GM21526 (cell line): Measurements from ENCODE around the gene KCNJ18.
"Not testable (repeated sequence)": the region's sequence is repeated elsewhere in the genome, so short reads cannot be mapped to it uniquely, and the experiment has no call there.

Experiments used
- ATAC-seq: cut with Tn5 transposase; IDR thresholded peaks from one replicate; pipeline ENCODE4 v1.9.1; 2021; ENCODE audit warnings: moderate library complexity; ENCODE audit not compliant: unreplicated experiment, low FRiP score

Gene KCNJ18

GRCh38 chr17:21691883-21692703 is at the start of gene KCNJ18:
Gene KCNJ18, plus strand, starts transcription at chr17:21692523. Its CDS starts 10,264 bp downstream, at chr17:21702787.
- ATAC-seq, result not testable (repeated sequence)

DNA sequence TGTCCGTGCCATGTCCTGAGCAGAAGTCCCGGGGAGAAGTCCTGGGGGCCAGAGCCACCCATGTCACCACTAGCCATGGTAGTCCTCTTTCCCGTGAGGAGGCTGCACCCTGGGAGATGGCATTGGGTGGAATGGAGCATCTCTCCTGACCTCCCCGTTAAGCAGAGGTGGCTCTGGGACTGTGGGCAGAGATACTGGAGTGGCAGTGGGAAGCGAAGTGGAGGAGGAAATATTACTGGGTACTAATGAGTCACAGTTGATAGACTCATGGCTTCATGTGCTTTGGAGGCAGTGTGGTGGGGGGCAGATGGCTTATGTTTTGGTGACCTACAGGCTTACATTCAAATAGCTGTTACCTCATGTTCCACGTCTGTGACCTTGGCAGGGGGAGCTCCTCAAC is 44.2 kb upstream of the KCNJ18 start:
- not testable (repeated sequence) for ATAC-seq

DNA sequence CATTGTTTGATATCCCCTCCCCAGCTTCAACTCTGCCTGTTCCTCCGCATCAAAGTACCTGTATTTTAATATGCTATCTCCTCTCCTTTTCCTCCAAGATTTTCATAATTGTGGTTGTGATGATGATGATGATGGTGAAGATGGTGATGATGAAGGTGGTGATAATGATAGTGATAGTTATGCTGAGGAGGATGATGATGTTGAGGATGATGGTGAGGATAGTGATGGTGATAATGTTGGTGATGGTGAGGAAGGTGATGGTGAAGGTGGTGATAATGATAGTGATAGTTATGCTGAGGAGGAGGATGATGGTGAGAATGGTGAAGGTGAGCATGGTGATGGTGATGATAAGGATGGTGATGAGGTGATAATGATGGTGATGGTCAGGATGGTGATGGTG is 42.3 kb upstream of the KCNJ18 start:
- not testable (repeated sequence) for ATAC-seq

- ATAC-seq, result not testable (repeated sequence)
These were observed 40.3 kb upstream of the KCNJ18 start for GRCh38 chr17:21652049-21652448.

- ATAC-seq, result not testable (repeated sequence)
These were observed 39.1 kb upstream of the KCNJ18 start for GRCh38 chr17:21653211-21653610.

GRCh38 chr17:21656518-21657309 is 35.6 kb upstream of the KCNJ18 start:
- ATAC-seq, result not testable (repeated sequence)

GRCh38 chr17:21659635-21660034 is 32.7 kb upstream of the KCNJ18 start:
- ATAC-seq, result not testable (repeated sequence)

- not testable (repeated sequence) for ATAC-seq
These were observed 30.9 kb upstream of the KCNJ18 start for GRCh38 chr17:21661455-21661854.

DNA sequence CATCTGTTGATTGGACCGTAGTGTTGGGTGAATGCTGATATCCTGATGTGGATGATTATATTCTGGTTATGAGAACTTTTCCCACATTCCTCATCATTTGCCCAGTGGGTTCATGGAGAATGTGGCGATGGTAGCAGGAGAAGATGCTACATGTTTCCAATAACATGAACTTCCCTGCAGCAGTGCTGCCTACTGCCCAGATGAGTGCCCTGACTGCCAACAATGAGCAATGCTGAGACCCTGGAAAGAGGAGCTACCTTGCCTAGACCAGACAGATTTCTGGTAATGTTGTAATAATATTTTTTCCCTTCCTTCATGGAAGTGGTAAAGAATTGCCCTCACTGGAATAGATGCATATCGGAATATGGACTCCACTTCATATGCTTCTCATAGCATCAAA is 29.2 kb upstream of the KCNJ18 start:
- not testable (repeated sequence) for ATAC-seq

DNA sequence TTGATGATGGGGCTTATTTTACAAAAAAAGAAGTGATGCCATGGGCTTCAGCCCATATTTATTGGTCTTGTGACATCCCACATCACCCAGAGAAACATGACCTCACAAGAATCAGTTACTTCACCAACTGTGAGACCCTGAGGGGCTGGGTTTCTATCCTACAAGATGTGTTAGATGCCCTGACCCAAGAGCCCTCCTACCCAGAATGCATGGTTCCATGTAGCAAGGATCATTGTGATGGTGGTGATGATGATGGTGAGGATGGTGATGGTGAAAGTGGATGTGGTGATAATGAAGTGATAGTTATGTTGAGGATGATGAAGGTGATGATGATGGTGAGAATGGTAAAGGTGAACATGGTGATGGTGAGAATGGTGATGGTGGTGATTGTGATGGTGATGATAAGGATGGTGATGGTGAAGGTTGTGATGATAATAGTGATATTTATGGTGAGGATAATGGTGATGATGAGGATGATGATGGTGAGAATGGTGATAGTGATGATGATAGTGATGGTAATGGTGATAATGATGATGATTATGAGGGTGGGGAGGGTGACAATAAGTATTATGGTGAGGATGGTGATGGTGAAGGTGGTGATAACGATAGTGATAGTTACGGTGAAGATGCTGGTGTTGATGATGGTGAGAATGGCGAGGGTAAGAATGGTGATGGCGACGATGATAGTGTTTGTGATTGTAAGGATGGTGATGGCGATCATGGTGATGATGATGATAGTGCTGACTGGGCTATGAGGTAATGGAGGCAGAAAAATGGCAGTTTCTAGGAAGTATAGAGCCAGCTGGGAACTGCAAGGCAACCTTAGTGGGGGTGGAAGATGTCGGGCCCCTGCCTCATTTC is 28.5 kb upstream of the KCNJ18 start:
- ATAC-seq, result not testable (repeated sequence)

GRCh38 chr17:21665171-21665570 is 27.2 kb upstream of the KCNJ18 start:
- ATAC-seq, result not testable (repeated sequence)

DNA sequence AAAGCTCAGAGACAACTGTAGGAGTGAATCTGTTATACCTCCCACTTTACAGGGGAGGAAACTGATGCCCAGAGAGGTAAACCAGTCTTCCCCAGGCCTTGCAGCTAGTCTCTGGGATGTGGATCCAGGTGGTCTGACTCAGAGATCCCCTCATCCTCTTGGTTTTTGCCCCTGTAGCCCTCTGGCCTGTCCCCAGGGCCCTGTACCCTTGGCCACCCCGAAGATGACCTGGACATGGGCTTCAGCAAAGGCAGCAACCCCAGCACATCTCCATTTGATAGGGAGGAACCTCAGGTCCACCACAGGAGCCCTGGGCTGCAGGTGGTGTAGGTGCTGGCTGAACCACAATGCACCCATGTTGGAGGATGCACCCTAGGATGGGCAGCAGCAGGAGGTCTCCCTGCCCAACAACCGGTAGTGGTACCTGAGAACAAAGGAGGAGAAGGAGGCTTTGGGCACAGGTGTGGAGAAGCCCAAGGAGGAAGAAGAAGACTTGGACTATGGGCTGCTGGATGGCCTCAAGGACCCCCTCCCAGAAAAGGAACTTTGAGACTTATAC is 26.3 kb upstream of the KCNJ18 start:
- ATAC-seq, result not testable (repeated sequence)

- ATAC-seq, result not testable (repeated sequence)
These were observed 25.5 kb upstream of the KCNJ18 start for GRCh38 chr17:21666711-21667412.

DNA sequence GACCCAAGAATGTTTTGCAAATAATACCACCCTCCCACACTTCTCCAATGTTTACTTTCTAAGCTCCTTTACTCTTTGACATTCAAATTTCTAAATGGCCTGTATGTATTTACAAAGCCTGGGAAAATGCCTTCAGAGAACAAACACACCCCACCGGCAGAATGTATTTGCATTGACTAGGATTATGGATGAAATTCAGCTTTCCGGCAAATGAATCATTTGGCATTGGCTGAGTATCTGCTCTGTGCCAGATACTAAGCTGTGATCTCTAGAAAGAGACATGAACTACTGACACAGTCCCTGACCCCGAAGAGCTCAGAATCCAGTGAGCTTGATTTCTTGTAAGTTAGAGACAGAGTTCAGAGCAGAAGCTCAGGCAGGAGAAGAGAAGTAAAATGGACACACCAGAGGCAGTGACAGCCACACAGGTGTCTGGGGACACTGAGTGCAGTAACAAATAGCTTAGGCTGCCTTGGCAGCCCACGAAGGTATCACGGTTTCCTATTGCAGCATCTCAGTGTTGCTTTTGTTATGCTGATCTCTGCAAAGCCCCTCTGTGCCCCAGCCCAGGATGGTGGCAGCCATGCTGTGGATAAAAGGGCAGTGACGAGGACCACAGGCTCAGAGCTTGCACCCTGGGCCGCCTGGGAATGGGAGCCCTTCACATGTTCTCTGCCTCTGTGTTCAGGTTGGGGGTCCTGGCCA is 24.8 kb upstream of the KCNJ18 start:
- ATAC-seq, result not testable (repeated sequence)

GRCh38 chr17:21668118-21668488 is 24.2 kb upstream of the KCNJ18 start:
- not testable (repeated sequence) for ATAC-seq

GRCh38 chr17:21668746-21669508 is 23.4 kb upstream of the KCNJ18 start:
- ATAC-seq, result not testable (repeated sequence)

DNA sequence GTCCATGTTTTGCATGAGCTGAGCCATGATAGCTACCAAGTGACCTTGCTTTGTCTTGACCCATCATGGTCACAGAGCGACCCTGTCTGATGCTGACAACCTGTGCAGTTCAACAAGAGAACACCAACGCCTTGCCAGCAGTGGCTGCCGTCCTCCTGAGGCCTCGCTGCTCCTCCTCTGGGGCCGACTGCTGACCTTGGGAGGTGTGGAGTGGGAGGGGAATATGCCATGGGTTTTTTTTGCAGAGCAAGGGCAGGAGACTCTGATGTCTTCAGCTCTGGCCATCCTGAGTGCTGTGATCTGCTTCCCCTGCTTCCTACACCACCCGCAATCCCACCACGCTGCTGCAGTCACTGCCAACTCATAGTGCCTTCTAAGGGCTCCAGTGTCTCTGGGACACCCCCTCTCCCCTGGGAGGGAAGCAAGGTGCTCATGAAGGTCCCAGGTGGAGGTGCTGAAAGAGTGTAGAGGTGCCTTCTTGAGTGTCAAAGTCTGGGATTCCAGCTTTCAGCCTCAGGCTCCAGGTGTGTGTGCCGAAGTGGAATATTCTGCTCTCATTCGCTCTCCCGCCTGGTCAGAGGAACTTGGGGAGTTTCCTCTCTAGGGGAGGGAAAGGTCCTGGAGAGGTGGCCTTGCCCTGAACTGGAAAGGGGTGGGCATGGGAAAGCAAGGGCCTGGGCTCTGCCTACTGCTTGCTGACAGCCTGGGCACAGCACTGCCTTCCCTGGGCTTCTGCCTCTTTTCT is 22.5 kb upstream of the KCNJ18 start:
- not testable (repeated sequence) for ATAC-seq
